Measurements from ENCODE around the gene TMEM263. TPM values are rescaled to one million over a fixed set of nuclear protein-coding genes. Genes with fewer than 3 reads are reported as not detected.
A peak's percentile ranks its signal among the peaks of the same experiment; 100 is the strongest.

TMEM263 gene
- total and polyA plus RNA-seq, 9 of the 15 experiments (the other 6 are each of a cell fraction or from before 2014, with no cell fraction given), result 12.6 to 36.7 (median 24.4) TPM

DNA sequence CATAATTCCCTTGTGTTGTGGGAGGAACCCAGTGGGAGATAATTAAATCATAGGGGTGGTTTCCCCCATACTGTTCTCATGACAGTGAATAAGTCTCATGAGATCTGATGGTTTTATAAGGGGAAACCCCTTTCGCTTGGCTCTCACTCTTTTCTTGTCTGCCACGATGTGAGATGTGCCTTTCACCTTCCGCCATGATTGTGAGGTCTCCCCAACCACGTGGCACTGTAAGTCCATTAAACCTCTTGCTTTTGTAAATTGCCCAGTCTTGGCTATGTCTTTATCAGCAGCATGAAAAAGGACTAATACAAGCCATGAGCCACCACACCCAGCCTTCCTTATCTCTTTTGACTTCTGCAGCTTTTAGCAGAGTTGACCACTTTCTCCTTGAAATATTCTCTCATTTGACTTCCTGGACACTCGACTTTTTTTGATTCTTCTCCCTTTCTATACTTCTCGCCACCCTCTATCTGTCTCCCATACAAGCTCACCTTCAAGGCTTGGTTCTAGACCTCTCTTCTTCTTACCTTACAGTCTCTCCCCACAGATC, 29.0 kb downstream of the TMEM263 start (continued):
- 0 out of 2 replicates have a peak, but pooled peaks have one; percentile 36 for TF ChIP-seq SMARCC2 (IDR thresholded peaks at IDR 0.05; ENCODE audit: low read depth)
- TF ChIP-seq NCOA1 (IDR thresholded peaks at IDR 0.05; ENCODE audit: low read depth), result peak; percentile 23; the same call in 1 of the 2 replicates
- TF ChIP-seq KAT2B (IDR thresholded peaks at IDR 0.05; ENCODE audit: low read depth, low read length), result no peak
- no peak for TF ChIP-seq ZNF133 (CRISPR knock-in tag; IDR thresholded peaks at IDR 0.05)
- TF ChIP-seq, protein P1, sequence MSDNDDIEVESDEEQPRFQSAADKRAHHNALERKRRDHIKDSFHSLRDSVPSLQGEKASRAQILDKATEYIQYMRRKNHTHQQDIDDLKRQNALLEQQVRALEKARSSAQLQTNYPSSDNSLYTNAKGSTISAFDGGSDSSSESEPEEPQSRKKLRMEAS (CRISPR knock-in tag; IDR thresholded peaks at IDR 0.05), result peak; percentile 85
- TF ChIP-seq, protein P2, sequence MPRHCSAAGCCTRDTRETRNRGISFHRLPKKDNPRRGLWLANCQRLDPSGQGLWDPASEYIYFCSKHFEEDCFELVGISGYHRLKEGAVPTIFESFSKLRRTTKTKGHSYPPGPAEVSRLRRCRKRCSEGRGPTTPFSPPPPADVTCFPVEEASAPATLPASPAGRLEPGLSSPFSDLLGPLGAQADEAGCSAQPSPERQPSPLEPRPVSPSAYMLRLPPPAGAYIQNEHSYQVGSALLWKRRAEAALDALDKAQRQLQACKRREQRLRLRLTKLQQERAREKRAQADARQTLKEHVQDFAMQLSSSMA (CRISPR knock-in tag; IDR thresholded peaks at IDR 0.05), result no peak
- no peak for TF ChIP-seq RFX1 (IDR thresholded peaks at IDR 0.05)
- peak; percentile 51; the same call in 1 of the 2 replicates for TF ChIP-seq ATF7 (IDR thresholded peaks at IDR 0.05)
- TF ChIP-seq, protein P3, sequence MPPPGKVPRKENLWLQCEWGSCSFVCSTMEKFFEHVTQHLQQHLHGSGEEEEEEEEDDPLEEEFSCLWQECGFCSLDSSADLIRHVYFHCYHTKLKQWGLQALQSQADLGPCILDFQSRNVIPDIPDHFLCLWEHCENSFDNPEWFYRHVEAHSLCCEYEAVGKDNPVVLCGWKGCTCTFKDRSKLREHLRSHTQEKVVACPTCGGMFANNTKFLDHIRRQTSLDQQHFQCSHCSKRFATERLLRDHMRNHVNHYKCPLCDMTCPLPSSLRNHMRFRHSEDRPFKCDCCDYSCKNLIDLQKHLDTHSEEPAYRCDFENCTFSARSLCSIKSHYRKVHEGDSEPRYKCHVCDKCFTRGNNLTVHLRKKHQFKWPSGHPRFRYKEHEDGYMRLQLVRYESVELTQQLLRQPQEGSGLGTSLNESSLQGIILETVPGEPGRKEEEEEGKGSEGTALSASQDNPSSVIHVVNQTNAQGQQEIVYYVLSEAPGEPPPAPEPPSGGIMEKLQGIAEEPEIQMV (tag; conservative IDR thresholded peaks at IDR 0.05; ENCODE audit: low read depth), result no peak
- TF ChIP-seq, protein P4, sequence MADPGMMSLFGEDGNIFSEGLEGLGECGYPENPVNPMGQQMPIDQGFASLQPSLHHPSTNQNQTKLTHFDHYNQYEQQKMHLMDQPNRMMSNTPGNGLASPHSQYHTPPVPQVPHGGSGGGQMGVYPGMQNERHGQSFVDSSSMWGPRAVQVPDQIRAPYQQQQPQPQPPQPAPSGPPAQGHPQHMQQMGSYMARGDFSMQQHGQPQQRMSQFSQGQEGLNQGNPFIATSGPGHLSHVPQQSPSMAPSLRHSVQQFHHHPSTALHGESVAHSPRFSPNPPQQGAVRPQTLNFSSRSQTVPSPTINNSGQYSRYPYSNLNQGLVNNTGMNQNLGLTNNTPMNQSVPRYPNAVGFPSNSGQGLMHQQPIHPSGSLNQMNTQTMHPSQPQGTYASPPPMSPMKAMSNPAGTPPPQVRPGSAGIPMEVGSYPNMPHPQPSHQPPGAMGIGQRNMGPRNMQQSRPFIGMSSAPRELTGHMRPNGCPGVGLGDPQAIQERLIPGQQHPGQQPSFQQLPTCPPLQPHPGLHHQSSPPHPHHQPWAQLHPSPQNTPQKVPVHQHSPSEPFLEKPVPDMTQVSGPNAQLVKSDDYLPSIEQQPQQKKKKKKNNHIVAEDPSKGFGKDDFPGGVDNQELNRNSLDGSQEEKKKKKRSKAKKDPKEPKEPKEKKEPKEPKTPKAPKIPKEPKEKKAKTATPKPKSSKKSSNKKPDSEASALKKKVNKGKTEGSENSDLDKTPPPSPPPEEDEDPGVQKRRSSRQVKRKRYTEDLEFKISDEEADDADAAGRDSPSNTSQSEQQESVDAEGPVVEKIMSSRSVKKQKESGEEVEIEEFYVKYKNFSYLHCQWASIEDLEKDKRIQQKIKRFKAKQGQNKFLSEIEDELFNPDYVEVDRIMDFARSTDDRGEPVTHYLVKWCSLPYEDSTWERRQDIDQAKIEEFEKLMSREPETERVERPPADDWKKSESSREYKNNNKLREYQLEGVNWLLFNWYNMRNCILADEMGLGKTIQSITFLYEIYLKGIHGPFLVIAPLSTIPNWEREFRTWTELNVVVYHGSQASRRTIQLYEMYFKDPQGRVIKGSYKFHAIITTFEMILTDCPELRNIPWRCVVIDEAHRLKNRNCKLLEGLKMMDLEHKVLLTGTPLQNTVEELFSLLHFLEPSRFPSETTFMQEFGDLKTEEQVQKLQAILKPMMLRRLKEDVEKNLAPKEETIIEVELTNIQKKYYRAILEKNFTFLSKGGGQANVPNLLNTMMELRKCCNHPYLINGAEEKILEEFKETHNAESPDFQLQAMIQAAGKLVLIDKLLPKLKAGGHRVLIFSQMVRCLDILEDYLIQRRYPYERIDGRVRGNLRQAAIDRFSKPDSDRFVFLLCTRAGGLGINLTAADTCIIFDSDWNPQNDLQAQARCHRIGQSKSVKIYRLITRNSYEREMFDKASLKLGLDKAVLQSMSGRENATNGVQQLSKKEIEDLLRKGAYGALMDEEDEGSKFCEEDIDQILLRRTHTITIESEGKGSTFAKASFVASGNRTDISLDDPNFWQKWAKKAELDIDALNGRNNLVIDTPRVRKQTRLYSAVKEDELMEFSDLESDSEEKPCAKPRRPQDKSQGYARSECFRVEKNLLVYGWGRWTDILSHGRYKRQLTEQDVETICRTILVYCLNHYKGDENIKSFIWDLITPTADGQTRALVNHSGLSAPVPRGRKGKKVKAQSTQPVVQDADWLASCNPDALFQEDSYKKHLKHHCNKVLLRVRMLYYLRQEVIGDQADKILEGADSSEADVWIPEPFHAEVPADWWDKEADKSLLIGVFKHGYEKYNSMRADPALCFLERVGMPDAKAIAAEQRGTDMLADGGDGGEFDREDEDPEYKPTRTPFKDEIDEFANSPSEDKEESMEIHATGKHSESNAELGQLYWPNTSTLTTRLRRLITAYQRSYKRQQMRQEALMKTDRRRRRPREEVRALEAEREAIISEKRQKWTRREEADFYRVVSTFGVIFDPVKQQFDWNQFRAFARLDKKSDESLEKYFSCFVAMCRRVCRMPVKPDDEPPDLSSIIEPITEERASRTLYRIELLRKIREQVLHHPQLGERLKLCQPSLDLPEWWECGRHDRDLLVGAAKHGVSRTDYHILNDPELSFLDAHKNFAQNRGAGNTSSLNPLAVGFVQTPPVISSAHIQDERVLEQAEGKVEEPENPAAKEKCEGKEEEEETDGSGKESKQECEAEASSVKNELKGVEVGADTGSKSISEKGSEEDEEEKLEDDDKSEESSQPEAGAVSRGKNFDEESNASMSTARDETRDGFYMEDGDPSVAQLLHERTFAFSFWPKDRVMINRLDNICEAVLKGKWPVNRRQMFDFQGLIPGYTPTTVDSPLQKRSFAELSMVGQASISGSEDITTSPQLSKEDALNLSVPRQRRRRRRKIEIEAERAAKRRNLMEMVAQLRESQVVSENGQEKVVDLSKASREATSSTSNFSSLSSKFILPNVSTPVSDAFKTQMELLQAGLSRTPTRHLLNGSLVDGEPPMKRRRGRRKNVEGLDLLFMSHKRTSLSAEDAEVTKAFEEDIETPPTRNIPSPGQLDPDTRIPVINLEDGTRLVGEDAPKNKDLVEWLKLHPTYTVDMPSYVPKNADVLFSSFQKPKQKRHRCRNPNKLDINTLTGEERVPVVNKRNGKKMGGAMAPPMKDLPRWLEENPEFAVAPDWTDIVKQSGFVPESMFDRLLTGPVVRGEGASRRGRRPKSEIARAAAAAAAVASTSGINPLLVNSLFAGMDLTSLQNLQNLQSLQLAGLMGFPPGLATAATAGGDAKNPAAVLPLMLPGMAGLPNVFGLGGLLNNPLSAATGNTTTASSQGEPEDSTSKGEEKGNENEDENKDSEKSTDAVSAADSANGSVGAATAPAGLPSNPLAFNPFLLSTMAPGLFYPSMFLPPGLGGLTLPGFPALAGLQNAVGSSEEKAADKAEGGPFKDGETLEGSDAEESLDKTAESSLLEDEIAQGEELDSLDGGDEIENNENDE (IDR thresholded peaks at IDR 0.05; ENCODE audit: low read depth, low read length), result no peak
- no peak for TF ChIP-seq FOXJ3 (CRISPR knock-in tag; IDR thresholded peaks at IDR 0.05)
- TF ChIP-seq ZC3H11A (IDR thresholded peaks at IDR 0.05; ENCODE audit: low read depth, low read length), result no peak
- no peak for TF ChIP-seq ARHGAP35 (IDR thresholded peaks at IDR 0.05; ENCODE audit: partially characterized antibody)
